ENCODE results near the gene DNLZ. TPM values are rescaled to one million over a fixed set of nuclear protein-coding genes. Genes with fewer than 3 reads are reported as not detected.

Gene DNLZ
- total and polyA plus RNA-seq, 10 donors = 15.8 to 29.8 (median 22.3) TPM

DNA sequence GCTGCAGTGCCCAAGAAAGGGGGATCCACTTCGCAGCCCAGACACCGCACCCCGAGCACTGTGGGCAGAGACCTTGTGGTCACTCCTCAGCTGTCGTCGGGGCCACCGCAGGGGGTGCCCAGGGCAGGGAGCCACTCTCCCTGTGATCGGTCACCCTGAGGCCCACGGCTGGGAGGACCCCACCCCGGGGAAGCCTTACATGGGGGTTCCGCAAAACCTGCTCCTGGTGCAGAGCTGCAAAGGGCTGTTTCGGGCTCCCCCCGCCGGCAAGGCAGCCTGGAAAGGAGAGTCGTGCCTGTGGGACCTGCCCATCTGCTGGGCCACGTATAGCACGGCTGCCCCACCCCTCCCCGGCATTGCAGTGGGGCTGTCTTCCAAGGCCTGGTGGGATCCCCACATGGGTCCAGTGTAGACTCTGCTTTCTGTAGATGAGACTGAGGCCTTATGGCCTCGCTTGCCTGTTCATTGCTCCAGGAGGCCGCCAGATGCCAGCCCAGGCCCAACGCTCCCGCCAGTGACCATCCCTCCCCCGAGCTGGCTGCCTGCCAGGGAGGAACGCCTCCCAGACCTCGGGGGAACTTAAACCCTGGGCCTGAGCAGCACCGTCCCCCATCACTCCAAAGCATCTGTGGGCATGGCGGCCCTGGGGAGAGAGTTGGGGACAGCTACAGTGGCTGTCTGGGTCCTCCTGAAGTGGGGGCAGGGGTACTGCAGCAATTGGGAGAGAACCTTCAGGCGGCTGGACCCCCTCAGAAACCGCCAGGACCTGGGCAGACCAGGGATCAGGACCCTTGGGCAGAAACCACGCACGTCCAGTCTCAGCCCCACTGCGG, 1.6 kb upstream of the DNLZ start:
- peak overlapping the region in 1 of 8 donors; percentile 4 for H3K4me3 ChIP-seq
- H3K36me3 ChIP-seq = peaks cover 0 to 62% (median 12%) of the 10 kb centered on the region in 6 donors
- peak overlapping the region in 7 of 8 donors; percentile 3 to 77 (median 55) for H3K27ac ChIP-seq
- WGBS, 5 donors = 74 to 85% (median 80%) methylated on average over 23 to 31 of the region's 31 CpGs
- intact Hi-C loops (cut with DNase I; ENCODE audit: low total_unique reads) = no loop called here
- TF ChIP-seq POLR2AphosphoS5 (IDR thresholded peaks at IDR 0.05) (peak in 1 of 3 donors; percentile 49), CTCF (IDR thresholded peaks at IDR 0.05 in 8 of 11, conservative IDR thresholded peaks at IDR 0.05 in 3 of 11) (no peak), POLR2A (IDR thresholded peaks at IDR 0.05) (no peak)
- no peak for DNase-seq
- H3K9me3 ChIP-seq = no peaks in the 10 kb centered on the region
- peaks cover 5 to 61% (median 37%) of the 10 kb centered on the region in 6 donors for H3K4me1 ChIP-seq
- peaks cover 0 to 9% (median 0%) of the 10 kb centered on the region in 7 donors for H3K27me3 ChIP-seq (replicated peaks in 1 of 7)

DNA sequence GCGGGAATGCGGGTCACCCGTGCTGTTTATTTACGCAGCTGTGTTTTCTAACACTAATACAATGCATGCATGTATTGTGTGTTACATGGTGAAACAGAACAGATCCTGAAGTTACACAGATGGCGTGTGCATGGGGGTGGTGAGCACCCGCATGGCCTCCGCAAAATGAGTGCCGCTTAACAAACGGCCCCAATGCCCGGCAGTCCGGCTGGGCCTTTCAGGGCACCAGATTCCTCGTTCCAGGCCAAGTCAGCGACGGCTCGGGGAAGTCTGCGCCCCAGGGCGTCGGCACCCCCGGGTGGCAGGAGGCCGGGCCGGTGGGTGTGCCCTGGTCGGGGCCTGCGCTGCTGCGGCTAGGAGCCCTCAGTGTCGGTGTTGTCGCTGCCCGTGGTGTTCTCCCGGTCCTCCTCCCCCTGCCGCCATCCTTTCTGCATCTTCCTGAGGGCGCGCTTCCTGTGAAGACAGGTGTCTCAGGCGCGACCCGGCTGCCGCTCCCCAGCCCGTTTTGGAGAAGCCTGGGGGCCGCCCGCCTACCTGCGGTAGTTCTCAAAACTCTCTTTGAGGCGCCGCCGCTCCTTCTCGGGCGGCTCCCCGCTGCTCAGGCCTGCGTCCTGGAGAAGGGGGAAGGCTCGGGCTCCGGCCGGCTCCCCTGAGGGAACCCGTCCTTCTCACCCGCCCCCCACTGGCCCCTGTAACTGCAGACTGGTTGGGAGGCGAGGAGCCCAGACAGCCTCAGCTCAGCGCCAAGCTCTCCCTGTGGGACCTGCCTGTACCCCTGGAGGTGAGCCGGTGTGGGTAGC, 605 bp upstream of the DNLZ start:
- Histone ChIP-seq H3K4me1 (peaks cover 5 to 64% (median 37%) of the 10 kb centered on the region in 6 donors), H3K27ac (peak overlapping the region in 4 of 8 donors; percentile 94 to 99 (median 98)), H3K4me3 (peak overlapping the region in 6 of 8 donors; percentile 89 to 100 (median 97)), H3K9me3 (no peaks in the 10 kb centered on the region), H3K36me3 (peaks cover 0 to 62% (median 10%) of the 10 kb centered on the region in 6 donors), H3K27me3 (replicated peaks in 1 of 7) (peaks cover 0 to 9% (median 0%) of the 10 kb centered on the region in 7 donors)
- 40 to 59% (median 48%) methylated on average over 19 to 54 of the region's 54 CpGs for WGBS, 5 donors
- intact Hi-C loops (cut with DNase I; ENCODE audit: low total_unique reads) = no loop called here
- peak; percentile 90 for DNase-seq
- TF ChIP-seq POLR2AphosphoS5 (IDR thresholded peaks at IDR 0.05) (no peak), CTCF (IDR thresholded peaks at IDR 0.05 in 8 of 11, conservative IDR thresholded peaks at IDR 0.05 in 3 of 11) (peak in 6 of 11 experiments; percentile 2 to 81 (median 53))

DNA sequence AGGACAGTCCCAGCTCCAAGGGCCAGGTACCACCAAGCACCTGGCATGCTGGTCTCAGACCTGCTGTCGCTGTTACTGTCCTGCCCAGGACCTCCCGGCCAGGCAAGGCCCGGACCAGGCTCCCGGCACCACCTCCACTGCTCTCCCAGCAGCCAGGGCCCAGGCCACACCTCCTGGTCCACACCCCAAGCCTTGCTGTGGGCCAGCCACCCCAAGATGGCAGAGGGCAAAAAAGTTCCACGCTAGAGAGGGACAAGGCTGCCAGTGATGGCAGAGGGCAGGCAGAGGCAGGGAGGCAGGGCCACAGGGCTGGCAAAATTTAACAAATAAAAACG, 1.1 kb downstream of the DNLZ start:
- H3K4me3 ChIP-seq = peak overlapping the region in 1 of 8 donors; percentile 100
- no peak for TF ChIP-seq CTCF (IDR thresholded peaks at IDR 0.05 in 8 of 11, conservative IDR thresholded peaks at IDR 0.05 in 3 of 11)
- TF ChIP-seq POLR2A (IDR thresholded peaks at IDR 0.05) = no peak
- no peak for TF ChIP-seq POLR2AphosphoS5 (IDR thresholded peaks at IDR 0.05)

More for the DNA sequence above, 1.1 kb downstream of the DNLZ start:
- peaks cover 0 to 9% (median 0%) of the 10 kb centered on the region in 7 donors for H3K27me3 ChIP-seq (replicated peaks in 1 of 7)
- DNase-seq = peak; percentile 87
- intact Hi-C loops (cut with DNase I; ENCODE audit: low total_unique reads) = no loop called here
- WGBS, 5 donors = 85 to 97% (median 93%) methylated on average over 2 to 6 of the region's 6 CpGs
- peaks cover 0 to 62% (median 13%) of the 10 kb centered on the region in 6 donors for H3K36me3 ChIP-seq
- peak overlapping the region in 6 of 8 donors; percentile 94 to 99 (median 98) for H3K27ac ChIP-seq
- H3K9me3 ChIP-seq = no peaks in the 10 kb centered on the region
- peaks cover 5 to 64% (median 37%) of the 10 kb centered on the region in 6 donors for H3K4me1 ChIP-seq

Measured in spleen (tissue), 11 donors.